ELR (cell line): ENCODE measurements around the gene C1GALT1C1L.
"Not testable (repeated sequence)": the region's sequence is repeated elsewhere in the genome, so short reads cannot be mapped to it uniquely, and the experiment has no call there.

ENCODE experiments used
- DNase-seq: peaks from one replicate; pipeline ENCODE4 v3.0.0-alpha.2; 2015; ENCODE audit warnings: low read depth

The C1GALT1C1L gene

GRCh38 chr2:43653506-43653905, 22.7 kb downstream of the C1GALT1C1L start:
- DNase-seq = no peak

DNA sequence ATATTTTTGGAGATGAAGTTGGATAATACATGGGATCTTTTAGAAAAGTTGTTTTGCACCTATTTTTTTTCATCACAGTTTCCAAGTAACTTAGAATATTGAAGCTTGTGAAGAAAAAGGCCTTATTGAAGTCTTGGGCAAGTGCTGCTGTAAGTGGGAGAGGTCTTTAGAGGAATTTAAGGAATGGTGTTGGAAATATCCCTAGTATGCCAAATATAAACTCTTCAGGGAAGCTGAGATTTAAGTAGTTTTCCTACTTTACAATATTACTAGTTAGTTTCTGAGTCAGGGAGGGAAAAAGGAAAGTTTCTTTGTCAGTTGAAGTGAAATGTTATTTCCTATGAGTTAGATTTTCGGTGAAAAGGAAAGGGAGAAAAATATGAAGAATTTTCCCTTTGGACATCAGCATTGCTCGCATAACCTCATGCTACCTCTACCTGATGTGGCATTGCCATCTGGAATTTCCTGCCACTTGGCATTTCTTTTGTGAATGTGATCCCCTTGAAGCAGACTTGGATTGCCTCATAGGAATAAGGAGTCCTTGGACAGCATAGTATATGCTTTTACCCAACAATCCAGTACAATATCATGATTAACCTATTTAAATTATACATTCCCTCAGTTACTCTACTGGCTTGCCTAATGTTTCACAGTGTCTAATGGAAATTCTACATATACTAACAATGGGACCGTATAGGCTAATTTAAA, 27.1 kb downstream of the C1GALT1C1L start:
- DNase-seq = no peak

DNA sequence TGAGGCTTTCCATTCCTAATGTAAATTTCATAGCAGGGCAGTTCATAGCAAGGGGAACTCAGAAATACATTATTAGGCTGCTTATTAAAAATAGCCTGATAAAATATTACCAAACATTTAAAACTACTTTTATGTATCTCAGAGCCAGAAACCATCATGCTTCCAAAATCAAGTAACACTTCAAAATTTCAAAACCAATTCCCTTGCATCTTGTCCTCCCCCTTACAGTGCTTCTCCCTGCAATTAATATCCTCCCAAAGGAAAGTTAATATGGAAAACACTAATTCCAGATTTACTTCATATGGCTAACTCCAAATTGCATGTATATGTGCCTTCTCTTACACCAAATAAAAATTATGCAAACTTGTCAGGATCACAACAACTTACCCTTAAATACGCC, 32.5 kb downstream of the C1GALT1C1L start:
- no peak for DNase-seq

DNA sequence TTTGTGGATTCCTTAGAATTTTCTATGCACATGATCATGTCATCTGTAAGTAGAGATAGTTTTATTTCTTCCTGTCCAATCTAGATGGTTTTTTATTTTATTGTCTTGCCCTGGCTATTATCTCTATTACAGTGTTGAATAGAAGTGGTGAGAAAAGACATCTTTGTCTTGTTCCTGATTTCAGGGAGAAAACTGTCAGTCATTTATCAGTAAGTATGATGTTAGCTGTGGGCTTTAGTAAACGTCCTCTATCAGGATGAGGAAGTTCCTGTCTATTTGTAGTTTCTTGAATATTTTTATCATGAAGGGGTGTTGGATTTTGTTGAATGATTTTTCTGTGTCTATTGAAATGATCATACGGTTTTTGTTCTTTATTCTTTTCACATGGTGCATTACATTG, 33.9 kb downstream of the C1GALT1C1L start:
- DNase-seq = no peak

DNA sequence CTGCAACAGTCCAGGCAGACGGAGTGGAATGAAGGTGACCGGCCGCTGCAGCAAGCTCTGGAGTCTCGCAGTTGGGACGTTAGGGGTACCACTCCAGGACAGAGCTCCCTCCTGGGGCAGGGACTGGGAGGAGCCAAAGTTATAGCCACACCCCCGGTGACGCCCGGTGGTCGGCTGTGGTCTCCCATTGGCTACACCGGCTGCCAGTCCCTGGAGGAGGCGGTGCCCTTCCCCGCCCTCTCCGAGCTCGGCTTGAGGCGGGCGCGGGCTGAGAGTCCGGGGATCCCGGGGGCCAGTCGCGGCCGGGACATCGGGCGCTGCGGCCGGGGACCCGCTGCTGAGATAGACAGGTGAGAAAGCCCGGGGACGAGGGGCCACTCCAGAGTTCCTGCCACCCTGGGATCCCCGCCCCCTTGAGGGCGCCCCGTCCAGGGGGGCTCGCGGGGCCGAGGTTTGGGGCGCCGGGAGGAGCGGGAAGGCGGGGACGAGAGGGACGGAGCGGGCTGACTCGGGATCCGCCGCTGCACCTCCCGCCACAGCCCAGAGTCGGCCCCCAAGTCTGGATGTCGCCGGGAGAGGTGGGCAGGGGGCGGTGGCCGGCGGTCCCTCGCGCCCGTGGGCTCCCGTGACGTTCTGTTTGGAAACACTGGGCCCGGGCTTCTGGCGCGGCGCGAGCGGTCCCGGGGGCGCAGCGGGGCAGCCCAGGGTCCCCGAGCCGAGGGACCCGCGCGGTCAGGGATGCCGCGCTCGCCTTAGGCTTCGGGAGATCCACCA, 39.0 kb downstream of the C1GALT1C1L start, which contains the start of gene PLEKHH2:
Gene PLEKHH2, plus strand, starts transcription at position 231 of the 774 bp plus-strand sequence. CDS start 7,414 bp downstream, outside the sequence.
- DNase-seq = peak; percentile 89

- no peak for DNase-seq
Measured at GRCh38 chr2:43636621-43637020, 39.6 kb downstream of the C1GALT1C1L start.

DNA sequence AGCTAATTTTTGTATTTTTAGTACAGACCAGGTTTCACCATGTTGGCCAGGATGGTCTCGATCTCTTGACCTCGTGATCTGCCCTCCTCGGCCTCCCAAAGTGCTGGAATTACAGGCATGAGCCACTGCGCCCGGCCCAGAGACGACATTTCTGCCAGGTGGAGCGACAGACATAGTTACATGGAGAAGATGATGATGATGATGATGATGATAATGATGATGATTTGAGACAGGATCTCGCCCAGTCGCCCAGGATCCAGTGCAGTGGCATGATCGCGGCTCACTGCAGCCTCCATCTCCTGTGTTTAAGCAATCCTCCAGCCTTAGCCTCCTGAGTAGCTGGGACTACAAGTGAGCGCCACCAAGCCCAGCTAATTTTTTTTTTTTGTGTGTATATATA, 40.1 kb downstream of the C1GALT1C1L start:
- DNase-seq = not testable (repeated sequence)

- peak; percentile 47 for DNase-seq
Measured at GRCh38 chr2:43634604-43635306, 41.5 kb downstream of the C1GALT1C1L start.

DNA sequence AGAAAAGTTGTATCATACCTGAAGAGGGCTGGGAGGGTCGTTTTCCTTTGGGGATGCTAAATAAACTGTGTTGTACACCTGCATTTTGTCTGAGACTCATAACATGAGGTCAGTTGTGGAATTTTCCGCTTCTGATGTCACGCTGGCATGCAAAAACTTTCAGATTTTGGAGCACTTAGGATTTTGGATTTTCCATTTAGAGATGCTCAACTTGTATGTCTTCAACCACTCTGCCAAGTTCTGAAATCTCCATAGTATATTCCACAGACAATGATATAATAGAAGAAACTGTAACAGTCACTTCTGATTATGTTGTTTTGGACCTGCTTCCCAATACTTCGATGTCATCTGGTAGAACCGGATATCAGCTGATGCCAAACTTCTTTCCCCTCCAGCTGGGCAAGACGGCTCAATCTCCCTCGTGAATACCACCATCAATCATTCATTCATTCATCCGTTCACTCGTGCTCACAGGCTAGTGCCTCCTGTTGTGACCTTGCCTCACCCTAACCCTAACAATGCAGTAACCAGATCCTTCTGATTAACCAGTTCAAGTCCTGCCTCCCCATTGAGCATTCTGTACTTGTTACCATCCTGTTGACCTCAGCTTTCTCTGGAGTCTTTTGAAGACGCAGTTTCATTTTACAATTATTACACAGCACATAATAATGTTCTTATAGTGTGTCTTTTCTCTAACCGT, 44.5 kb downstream of the C1GALT1C1L start:
- no peak for DNase-seq
